Measurements from ENCODE around the gene IGSF3. TPM values are rescaled to one million over a fixed set of nuclear protein-coding genes. Genes with fewer than 3 reads are reported as not detected.
"Not testable (repeated sequence)": the region's sequence is repeated elsewhere in the genome, so short reads cannot be mapped to it uniquely, and the experiment has no call there.

Gene IGSF3
- total and polyA plus RNA-seq, 3 donors from 2014 or later = 12.6 to 27.2 (median 15.4) TPM

DNA sequence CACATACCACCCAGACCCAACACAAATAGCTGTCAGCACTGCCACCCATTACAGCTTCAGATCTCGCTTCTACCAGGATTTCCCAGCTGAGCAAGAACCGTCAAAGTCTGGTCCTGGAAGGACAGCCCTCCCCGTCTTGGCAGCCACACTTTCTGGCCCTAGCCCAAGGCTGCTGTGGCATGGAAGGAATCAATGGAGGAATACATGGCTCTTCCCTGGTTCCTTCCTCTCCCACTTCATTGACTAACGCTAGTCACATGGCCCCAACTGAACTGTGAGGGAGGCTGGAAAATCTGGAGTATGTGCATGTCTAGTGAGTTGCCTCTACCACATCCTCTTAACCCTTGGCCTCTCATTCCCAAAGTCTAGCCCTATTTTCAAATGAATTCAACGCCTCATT is 18.5 kb downstream of the IGSF3 start:
- WGBS, 2 donors = 63 to 69% methylated on average over 5 of the region's 5 CpGs
- not testable (repeated sequence) for H3K36me3 ChIP-seq (ENCODE audit: low read depth, missing control alignments)
- DNase-seq = peak; percentile 54

GRCh38 chr1:116648325-116648724 is 19.2 kb downstream of the IGSF3 start:
- intact Hi-C loops (cut with DNase I; ENCODE audit: low total_unique reads); H3K4me3 ChIP-seq; H3K27me3 ChIP-seq; H3K36me3 ChIP-seq (ENCODE audit: low read depth, missing control alignments); H3K27ac ChIP-seq; H3K9me3 ChIP-seq: not testable (repeated sequence)
- peak; percentile 51 for DNase-seq
- whole genome bisulfite sequencing, 2 donors = 62 to 67% methylated on average over 7 of the region's 7 CpGs
- H3K4me1 ChIP-seq = peaks cover 11% of the 10 kb centered on the region

More for the DNA sequence above, 18.5 kb downstream of the IGSF3 start:
- H3K4me1 ChIP-seq = peaks cover 12% of the 10 kb centered on the region
- H3K4me3 ChIP-seq; H3K27me3 ChIP-seq; H3K27ac ChIP-seq; intact Hi-C loops (cut with DNase I; ENCODE audit: low total_unique reads); H3K9me3 ChIP-seq: not testable (repeated sequence)

- Histone ChIP-seq H3K4me1 (peaks cover 11% of the 10 kb centered on the region), H3K27ac (peak overlapping the region in 1 of 2 donors; percentile 59)
- H3K9me3 ChIP-seq; H3K4me3 ChIP-seq; H3K27me3 ChIP-seq; intact Hi-C loops (cut with DNase I; ENCODE audit: low total_unique reads); H3K36me3 ChIP-seq (ENCODE audit: low read depth, missing control alignments): not testable (repeated sequence)
- WGBS, 2 donors = 78 to 87% methylated on average over 8 of the region's 8 CpGs
- peak; percentile 38 for DNase-seq
Observed at GRCh38 chr1:116647186-116647585, 20.3 kb downstream of the IGSF3 start.

DNA sequence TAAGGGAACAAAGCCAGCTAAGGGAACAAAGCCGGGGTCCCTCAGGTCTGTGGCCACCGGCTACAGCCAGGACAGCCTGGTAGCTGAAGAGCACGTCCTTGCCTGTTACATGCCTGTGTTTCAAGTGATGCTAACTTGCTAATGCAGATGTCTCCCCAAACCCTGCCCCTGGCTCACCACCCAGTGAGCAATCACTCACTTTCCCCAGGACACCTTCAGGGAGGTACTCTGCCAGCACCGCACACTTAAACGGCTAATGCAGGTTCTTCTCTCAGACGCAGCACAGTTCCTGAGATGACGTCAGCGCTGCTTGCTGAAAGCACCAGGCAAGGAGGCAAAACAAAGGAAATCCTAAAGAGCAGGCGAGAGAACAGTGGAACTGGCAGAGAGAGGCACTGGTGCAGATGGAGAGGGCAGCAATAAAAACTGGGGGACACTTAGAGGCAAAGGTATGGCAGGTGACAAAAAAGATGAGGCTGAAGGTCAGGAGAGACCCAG is 20.8 kb downstream of the IGSF3 start:
- 49 to 84% methylated on average over 9 of the region's 9 CpGs for WGBS, 2 donors
- H3K4me3 ChIP-seq; H3K27me3 ChIP-seq; H3K36me3 ChIP-seq (ENCODE audit: low read depth, missing control alignments); intact Hi-C loops (cut with DNase I; ENCODE audit: low total_unique reads); H3K9me3 ChIP-seq: not testable (repeated sequence)
- Histone ChIP-seq H3K4me1 (peaks cover 11% of the 10 kb centered on the region), H3K27ac (peak overlapping the region in 1 of 2 donors; percentile 59)
- peak; percentile 74 for DNase-seq

DNA sequence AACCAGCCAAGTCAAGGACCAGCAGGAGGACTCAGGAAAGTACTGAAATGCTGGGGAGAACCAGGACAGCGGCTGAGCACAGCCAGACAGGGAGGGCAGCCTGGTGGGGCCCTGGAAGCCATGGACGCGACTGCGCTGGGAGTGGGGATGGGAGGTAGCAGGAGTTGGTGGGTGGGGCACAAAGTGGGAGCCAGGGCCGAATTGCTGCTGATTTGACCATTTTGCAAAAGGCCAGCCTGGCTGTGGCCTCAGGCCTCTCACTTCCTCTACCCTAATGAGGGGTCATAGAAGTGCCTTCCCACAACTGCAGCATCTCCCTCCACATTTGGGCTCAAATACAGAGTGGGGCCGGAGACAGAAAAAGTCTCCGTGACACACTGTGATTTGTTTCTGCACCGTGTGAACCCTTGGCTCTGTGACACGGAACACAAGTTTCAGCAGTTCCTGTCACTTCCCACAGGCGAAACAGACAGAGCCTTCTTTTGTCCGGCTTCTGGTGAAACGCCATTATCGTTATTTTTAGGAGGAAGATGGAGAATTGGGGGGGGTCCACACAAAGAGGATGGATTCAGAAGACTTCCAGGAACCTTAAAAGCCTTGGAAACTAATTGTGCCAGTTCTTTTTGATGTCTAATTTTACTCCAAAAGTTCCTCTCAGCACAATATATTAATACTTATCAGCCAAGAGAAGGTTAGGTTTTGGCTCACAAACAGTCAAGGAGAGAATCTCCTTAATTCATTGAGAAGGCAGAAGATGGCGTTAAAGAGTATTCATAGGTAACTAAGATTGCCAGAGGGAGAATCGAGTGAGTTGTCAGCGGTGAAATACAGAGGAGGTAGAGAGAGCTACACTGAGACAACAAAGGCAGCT is 21.5 kb downstream of the IGSF3 start:
- Histone ChIP-seq H3K27ac (peak overlapping the region in 1 of 2 donors; percentile 59), H3K4me1 (peaks cover 11% of the 10 kb centered on the region)
- DNase-seq; intact Hi-C loops (cut with DNase I; ENCODE audit: low total_unique reads); H3K27me3 ChIP-seq; H3K36me3 ChIP-seq (ENCODE audit: low read depth, missing control alignments); H3K9me3 ChIP-seq; H3K4me3 ChIP-seq: not testable (repeated sequence)
- WGBS, 2 donors = 50 to 66% methylated on average over 15 to 16 of the region's 16 CpGs

GRCh38 chr1:116644993-116645392 is 22.5 kb downstream of the IGSF3 start:
- H3K4me3 ChIP-seq; H3K27ac ChIP-seq; H3K9me3 ChIP-seq; DNase-seq; H3K27me3 ChIP-seq; H3K36me3 ChIP-seq (ENCODE audit: low read depth, missing control alignments); intact Hi-C loops (cut with DNase I; ENCODE audit: low total_unique reads): not testable (repeated sequence)
- H3K4me1 ChIP-seq = peaks cover 11% of the 10 kb centered on the region
- 100% methylated on average over 2 of the region's 2 CpGs for WGBS, 2 donors

DNA sequence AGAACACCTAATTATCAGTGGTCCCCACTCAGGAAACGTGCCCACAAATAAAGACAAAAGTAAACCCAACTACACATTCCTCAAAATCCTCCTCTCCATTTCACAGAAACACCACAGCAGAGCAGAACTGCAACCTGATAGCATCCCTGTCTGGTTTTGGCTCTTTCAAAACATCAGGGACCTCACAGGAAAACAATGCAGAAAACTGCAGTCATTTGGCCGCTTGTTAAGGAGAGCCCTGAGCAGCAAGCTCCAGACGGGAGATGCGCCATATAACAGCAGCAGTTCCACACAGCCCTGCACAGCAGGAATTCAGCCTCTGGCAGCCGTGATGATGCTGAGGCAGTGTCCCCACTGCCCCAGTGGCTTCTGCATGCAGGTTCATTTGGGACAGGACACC is 23.4 kb downstream of the IGSF3 start:
- peaks cover 10% of the 10 kb centered on the region for H3K4me1 ChIP-seq
- intact Hi-C loops (cut with DNase I; ENCODE audit: low total_unique reads); H3K4me3 ChIP-seq; DNase-seq; H3K36me3 ChIP-seq (ENCODE audit: low read depth, missing control alignments); H3K27ac ChIP-seq; H3K27me3 ChIP-seq; H3K9me3 ChIP-seq: not testable (repeated sequence)
- WGBS, 2 donors = 60 to 78% methylated on average over 2 to 5 of the region's 5 CpGs

DNA sequence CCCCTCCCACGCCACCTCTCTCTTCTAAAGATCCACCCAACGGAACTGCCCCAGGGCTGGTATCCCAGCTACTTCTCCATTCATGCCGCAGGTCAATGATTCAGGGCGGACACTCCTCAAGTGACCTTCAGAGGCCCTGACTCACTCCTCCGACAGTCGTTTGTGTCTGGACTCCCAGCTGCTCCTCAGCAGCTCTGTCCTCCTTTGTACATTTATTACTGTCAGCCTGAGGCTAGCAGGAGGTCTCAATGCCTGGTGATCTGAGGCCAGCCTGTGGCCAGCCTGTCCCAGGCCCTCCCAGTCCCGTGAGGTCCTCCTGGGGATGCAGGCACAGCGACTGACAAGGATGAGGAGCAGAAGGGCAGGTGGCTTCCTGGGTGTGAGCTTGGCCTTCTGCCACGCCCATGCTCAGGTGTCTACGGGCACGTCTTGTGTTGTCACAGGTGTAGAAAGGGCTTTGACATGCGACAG is 24.2 kb downstream of the IGSF3 start:
- H3K27me3 ChIP-seq; intact Hi-C loops (cut with DNase I; ENCODE audit: low total_unique reads); H3K4me3 ChIP-seq; H3K9me3 ChIP-seq; H3K4me1 ChIP-seq; H3K27ac ChIP-seq; H3K36me3 ChIP-seq (ENCODE audit: low read depth, missing control alignments): not testable (repeated sequence)
- WGBS, 2 donors = 76 to 82% methylated on average over 8 to 12 of the region's 12 CpGs
- peak; percentile 55 for DNase-seq

GRCh38 chr1:116642311-116643280 is 24.9 kb downstream of the IGSF3 start:
- H3K9me3 ChIP-seq; intact Hi-C loops (cut with DNase I; ENCODE audit: low total_unique reads); DNase-seq; H3K4me1 ChIP-seq; H3K4me3 ChIP-seq; H3K36me3 ChIP-seq (ENCODE audit: low read depth, missing control alignments); H3K27me3 ChIP-seq; H3K27ac ChIP-seq: not testable (repeated sequence)
- 73 to 77% methylated on average over 14 of the region's 14 CpGs for WGBS, 2 donors

GRCh38 chr1:116637583-116637982 is 29.9 kb downstream of the IGSF3 start:
- H3K4me1 ChIP-seq; H3K4me3 ChIP-seq; DNase-seq; H3K27me3 ChIP-seq; H3K36me3 ChIP-seq (ENCODE audit: low read depth, missing control alignments); intact Hi-C loops (cut with DNase I; ENCODE audit: low total_unique reads); H3K27ac ChIP-seq; H3K9me3 ChIP-seq: not testable (repeated sequence)
- WGBS, 2 donors = 44 to 50% methylated on average over 1 to 2 of the region's 2 CpGs

DNA sequence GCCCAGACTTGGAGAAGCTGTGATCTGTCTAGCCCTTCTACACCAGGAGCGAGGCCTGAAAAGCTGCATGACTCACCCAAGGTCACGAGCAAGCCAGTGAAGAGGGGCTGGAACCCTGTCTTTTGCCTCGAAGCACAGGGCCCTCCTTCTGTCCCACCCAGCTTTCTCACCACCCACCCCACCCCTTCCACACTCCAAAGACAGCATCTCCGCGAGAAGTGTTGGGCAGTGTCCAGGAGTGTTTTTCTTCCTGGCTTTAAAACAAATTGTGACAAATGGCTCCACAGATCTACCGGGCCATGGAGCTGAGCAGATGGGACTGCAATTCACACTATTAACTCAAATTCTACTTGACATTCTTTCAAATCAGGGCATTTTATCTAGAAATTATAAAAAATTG is 30.9 kb downstream of the IGSF3 start:
- H3K9me3 ChIP-seq; H3K4me3 ChIP-seq; H3K27me3 ChIP-seq; DNase-seq; intact Hi-C loops (cut with DNase I; ENCODE audit: low total_unique reads); H3K4me1 ChIP-seq; H3K36me3 ChIP-seq (ENCODE audit: low read depth, missing control alignments); H3K27ac ChIP-seq: not testable (repeated sequence)
- 38 to 44% methylated on average over 4 to 6 of the region's 6 CpGs for WGBS, 2 donors

Data from testis (tissue), 3 donors.